ENCODE data around the gene FBN2. TPM values are rescaled to one million over a fixed set of nuclear protein-coding genes. Genes with fewer than 3 reads are reported as not detected.

The FBN2 gene
- total RNA-seq, 4 donors from 2014 or later: 0.04 to 0.39 (median 0.15) TPM; not detected in 1

DNA sequence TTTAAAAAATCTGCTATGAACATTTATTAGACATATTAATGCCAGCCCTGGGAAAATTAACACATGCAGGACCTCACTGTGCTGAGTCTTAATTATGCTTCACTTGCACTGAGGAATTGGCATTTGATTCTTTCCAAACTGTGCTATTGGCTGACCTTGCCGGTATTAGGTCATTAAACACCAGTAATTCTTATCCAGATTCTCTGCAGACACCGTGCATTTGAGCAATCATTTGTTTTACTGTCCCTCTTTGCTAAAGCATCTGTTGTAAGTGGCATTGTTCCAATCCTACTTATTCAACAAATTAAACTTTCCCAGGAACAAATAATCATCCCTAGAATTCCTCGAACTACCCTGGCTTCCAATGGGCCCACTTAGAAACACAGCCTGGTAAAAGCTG is 309.5 kb downstream of the FBN2 start:
- 37 to 48% methylated on average over 3 of the region's 3 CpGs for WGBS, 2 donors
- intact Hi-C loops (cut with DNase I; ENCODE audit: low total_unique reads): no loop called here
- TF ChIP-seq, protein P1, sequence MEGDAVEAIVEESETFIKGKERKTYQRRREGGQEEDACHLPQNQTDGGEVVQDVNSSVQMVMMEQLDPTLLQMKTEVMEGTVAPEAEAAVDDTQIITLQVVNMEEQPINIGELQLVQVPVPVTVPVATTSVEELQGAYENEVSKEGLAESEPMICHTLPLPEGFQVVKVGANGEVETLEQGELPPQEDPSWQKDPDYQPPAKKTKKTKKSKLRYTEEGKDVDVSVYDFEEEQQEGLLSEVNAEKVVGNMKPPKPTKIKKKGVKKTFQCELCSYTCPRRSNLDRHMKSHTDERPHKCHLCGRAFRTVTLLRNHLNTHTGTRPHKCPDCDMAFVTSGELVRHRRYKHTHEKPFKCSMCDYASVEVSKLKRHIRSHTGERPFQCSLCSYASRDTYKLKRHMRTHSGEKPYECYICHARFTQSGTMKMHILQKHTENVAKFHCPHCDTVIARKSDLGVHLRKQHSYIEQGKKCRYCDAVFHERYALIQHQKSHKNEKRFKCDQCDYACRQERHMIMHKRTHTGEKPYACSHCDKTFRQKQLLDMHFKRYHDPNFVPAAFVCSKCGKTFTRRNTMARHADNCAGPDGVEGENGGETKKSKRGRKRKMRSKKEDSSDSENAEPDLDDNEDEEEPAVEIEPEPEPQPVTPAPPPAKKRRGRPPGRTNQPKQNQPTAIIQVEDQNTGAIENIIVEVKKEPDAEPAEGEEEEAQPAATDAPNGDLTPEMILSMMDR (IDR thresholded peaks at IDR 0.05): no peak
- TF ChIP-seq POLR2A (IDR thresholded peaks at IDR 0.05): no peak
- DNase-seq (ENCODE audit: low spot score in 2 of 2): no peak
- no peak overlapping the region for H3K4me3 ChIP-seq (ENCODE audit: low read depth, poor library complexity, severe bottlenecking)

DNA sequence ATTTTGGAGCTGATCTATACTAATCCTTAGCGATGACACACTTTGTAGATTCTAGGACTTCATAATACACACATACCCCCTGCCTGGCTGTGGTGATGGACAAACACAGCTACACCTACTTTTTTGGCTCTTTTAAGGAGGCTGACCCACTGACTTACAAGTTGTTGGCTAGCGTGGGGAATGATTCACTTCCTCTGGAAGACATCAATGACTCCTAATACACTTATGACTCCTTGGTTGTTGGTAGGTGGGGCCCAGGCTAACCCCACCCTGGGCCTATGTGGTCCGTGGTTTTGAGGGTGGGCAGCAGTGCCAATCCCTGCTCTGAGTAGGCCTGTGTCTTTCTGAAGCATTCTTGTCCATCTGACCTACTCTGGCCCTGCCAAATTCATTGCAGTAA is 310.0 kb downstream of the FBN2 start:
- H3K4me3 ChIP-seq (ENCODE audit: low read depth, poor library complexity, severe bottlenecking): no peak overlapping the region
- WGBS, 2 donors: 36 to 46% methylated on average over 3 of the region's 3 CpGs
- no peak for TF ChIP-seq POLR2A (IDR thresholded peaks at IDR 0.05)
- TF ChIP-seq, protein P1 (IDR thresholded peaks at IDR 0.05): no peak
- DNase-seq (ENCODE audit: low spot score in 2 of 2): peak in 1 of 2 donors; percentile 39
- intact Hi-C loops (cut with DNase I; ENCODE audit: low total_unique reads): no loop called here

DNA sequence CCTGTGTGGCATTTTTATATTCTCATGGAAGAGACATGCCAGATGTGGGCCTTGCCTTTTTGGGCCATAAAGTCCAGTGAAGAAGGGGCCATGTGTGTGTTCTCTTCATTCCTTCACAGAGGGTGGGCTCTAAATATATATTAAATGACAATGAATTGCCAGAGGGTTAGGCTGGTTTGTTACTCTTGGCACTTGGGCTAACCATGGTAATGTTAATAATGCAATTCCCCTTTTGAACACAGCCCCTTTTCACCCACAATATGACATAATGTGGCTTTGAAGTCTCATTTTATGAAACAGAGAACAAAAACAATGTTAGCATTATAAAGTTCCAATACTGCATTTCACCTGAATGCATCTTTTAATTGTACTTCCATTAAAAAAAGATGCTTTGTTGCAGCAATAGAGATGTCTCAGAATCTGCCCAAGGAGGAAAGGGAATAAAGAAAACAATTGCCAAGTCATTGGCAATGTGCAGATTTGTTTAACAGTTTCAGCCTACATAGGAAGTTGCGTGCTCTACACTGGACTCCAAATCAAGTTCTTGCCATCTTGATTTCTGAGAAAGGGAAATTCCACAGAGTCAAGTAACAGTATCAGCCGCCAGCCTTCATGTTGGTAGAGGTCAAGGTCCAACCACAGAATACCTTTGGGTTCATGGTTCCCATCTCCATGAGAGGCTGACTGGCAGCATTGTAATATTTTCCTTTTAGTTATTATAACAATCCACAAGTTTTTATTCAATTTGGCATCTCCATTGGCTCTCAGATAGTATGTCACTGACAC is 312.6 kb downstream of the FBN2 start:
- no peak for TF ChIP-seq POLR2A (IDR thresholded peaks at IDR 0.05)
- TF ChIP-seq, protein P1 (IDR thresholded peaks at IDR 0.05): no peak
- DNase-seq (ENCODE audit: low spot score in 2 of 2): no peak
- intact Hi-C loops (cut with DNase I; ENCODE audit: low total_unique reads): no loop called here
- no peak overlapping the region for H3K4me3 ChIP-seq (ENCODE audit: low read depth, poor library complexity, severe bottlenecking)
- 85 to 95% methylated on average over 2 of the region's 2 CpGs for WGBS, 2 donors

DNA sequence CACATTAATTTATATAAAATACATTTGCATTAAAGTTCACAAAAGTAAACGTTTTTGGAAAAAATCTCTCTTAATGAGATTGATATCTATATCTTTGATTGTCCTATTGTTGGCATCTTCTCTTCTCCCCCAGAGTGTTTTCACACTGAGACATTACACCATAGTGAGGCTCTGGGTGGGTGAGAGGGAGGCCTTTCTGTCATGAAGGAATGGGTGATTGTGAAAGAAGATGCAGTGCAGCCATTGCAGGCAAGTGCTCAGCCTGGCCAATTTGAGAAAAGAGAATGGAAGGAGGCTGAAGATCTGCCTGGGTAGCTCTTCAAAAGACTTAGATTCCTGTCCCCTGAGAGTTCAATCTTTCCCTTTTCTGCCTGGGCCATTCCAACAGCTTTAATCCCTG is 313.7 kb downstream of the FBN2 start:
- H3K4me3 ChIP-seq (ENCODE audit: low read depth, poor library complexity, severe bottlenecking): no peak overlapping the region
- TF ChIP-seq, protein P1 (IDR thresholded peaks at IDR 0.05): no peak
- no peak for TF ChIP-seq POLR2A (IDR thresholded peaks at IDR 0.05)
- no peak for DNase-seq (ENCODE audit: low spot score in 2 of 2)
- intact Hi-C loops (cut with DNase I; ENCODE audit: low total_unique reads): no loop called here
- WGBS, 2 donors: 59 to 68% methylated on average over 1 of the region's 1 CpG

DNA sequence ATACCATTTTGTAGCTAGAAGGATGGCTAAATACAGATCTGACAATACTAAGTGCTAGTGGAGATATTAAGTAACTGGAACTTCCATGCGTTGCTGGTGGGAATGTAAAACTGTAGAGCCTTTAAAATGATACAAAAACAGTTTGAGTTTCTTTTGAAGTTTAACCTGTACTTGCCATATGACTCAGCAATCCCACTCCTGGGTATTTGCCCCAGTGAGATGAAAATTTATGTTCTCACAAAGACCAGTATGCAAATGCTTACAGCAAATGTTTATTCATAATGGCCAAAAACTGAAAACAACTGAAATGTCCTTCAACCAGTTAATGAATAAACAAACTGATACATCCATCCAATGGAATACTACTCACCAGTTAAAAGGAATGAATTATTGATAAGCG is 317.2 kb downstream of the FBN2 start:
- intact Hi-C loops (cut with DNase I; ENCODE audit: low total_unique reads): no loop called here
- 93 to 94% methylated on average over 2 of the region's 2 CpGs for WGBS, 2 donors
- no peak for DNase-seq (ENCODE audit: low spot score in 2 of 2)
- H3K4me3 ChIP-seq (ENCODE audit: low read depth, poor library complexity, severe bottlenecking): no peak overlapping the region
- TF ChIP-seq POLR2A (IDR thresholded peaks at IDR 0.05): no peak
- TF ChIP-seq, protein P1 (IDR thresholded peaks at IDR 0.05): no peak

Measured in lower leg skin (tissue), 4 donors.